Cardiac muscle cell (in vitro differentiated cells and primary cell): ENCODE results near the gene DNAJB6. TPM values are rescaled to one million over a fixed set of nuclear protein-coding genes. Genes with fewer than 3 reads are reported as not detected.
A peak's percentile ranks its signal among the peaks of the same experiment; 100 is the strongest.
"Not testable (repeated sequence)": the region's sequence is repeated elsewhere in the genome, so short reads cannot be mapped to it uniquely, and the experiment has no call there.

Source experiments
- DNase-seq, 2 donors: peaks; one replicate each; pipeline versions ENCODE4 v3.0.0 to v3.0.0-alpha.2; 2010 to 2017; ENCODE audit warnings: low read depth in 1 of 2, low spot score in 1 of 2
- H3K27ac ChIP-seq: fragments of 200-600 bp; sonication (generic); 2 replicates; pipeline ENCODE4 v1.5.1; 2016
- H3K27me3 ChIP-seq: fragments of 200-600 bp; sonication (generic); 2 replicates; pipeline ENCODE4 v1.6.0; 2016; ENCODE audit warnings: control low read depth
- H3K36me3 ChIP-seq: fragments of 200-600 bp; sonication (generic); 2 replicates; pipeline ENCODE4 v1.5.1; 2016; ENCODE audit warnings: control low read depth
- H3K4me1 ChIP-seq: fragments of 200-600 bp; sonication (generic); 2 replicates; pipeline ENCODE4 v1.8.1; 2017; ENCODE audit warnings: low read depth, mild to moderate bottlenecking, mixed run types
- H3K4me3 ChIP-seq: fragments of 200-600 bp; sonication (generic); 2 replicates; pipeline ENCODE4 v1.5.1; 2016; ENCODE audit warnings: mild to moderate bottlenecking
- H3K9me3 ChIP-seq: fragments of 200-600 bp; sonication (generic); 2 replicates; pipeline ENCODE4 v1.5.1; 2017; ENCODE audit warnings: low read depth, mild to moderate bottlenecking, control low read depth
- polyA plus RNA-seq: library from polyadenylated mRNA; unstranded; fragments of >200 nt; fragmentation: Nextera tagmentation; extraction: Ambion mirVana; gene quantifications from 2 replicates; pipeline ENCODE4 v1.2.1, GENCODE V29; 2016
- total RNA-seq: library from RNA; depleted of rRNA; stranded (reverse); fragments of >200 nt; gene quantifications from 2 replicates; pipeline ENCODE4 v1.2.3, GENCODE V29; 2016
- TF ChIP-seq, protein P1 (sequence below): IDR thresholded peaks from 2 replicates; pipeline ENCODE4 v1.5.1; 2012; ENCODE audit warnings: low read depth, mild to moderate bottlenecking, low read length

The DNAJB6 gene
- total and polyA plus RNA-seq, 2 experiments from 2014 or later: 110 to 137 TPM

DNA sequence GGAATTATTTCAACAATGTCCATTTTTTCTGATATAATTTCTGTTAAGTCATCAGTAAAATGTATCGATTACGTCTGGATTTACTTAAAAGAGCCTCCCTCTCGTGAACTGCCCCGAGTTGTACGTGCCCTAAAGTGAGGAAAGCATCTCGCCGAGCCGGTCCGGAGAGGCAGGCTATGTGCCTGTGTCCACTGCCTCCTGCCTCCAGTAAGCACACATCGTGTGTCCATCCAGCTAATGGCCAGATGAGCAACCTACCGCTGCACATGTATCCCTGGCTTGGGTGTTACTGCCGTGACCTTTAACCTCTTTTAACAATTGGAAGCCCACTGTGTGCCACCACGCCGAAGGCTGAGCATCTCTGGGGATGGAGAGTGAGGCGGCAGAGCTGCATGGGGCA, 23.2 kb upstream of the DNAJB6 start:
- DNase-seq: no peak
- no peaks in the 10 kb centered on the region for H3K36me3 ChIP-seq
- no peaks in the 10 kb centered on the region for H3K4me1 ChIP-seq
- no peaks in the 10 kb centered on the region for H3K9me3 ChIP-seq
- no peak overlapping the region for H3K27ac ChIP-seq
- H3K4me3 ChIP-seq: no peak overlapping the region
- no peaks in the 10 kb centered on the region for H3K27me3 ChIP-seq
- TF ChIP-seq, protein P1, sequence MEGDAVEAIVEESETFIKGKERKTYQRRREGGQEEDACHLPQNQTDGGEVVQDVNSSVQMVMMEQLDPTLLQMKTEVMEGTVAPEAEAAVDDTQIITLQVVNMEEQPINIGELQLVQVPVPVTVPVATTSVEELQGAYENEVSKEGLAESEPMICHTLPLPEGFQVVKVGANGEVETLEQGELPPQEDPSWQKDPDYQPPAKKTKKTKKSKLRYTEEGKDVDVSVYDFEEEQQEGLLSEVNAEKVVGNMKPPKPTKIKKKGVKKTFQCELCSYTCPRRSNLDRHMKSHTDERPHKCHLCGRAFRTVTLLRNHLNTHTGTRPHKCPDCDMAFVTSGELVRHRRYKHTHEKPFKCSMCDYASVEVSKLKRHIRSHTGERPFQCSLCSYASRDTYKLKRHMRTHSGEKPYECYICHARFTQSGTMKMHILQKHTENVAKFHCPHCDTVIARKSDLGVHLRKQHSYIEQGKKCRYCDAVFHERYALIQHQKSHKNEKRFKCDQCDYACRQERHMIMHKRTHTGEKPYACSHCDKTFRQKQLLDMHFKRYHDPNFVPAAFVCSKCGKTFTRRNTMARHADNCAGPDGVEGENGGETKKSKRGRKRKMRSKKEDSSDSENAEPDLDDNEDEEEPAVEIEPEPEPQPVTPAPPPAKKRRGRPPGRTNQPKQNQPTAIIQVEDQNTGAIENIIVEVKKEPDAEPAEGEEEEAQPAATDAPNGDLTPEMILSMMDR: no peak

DNA sequence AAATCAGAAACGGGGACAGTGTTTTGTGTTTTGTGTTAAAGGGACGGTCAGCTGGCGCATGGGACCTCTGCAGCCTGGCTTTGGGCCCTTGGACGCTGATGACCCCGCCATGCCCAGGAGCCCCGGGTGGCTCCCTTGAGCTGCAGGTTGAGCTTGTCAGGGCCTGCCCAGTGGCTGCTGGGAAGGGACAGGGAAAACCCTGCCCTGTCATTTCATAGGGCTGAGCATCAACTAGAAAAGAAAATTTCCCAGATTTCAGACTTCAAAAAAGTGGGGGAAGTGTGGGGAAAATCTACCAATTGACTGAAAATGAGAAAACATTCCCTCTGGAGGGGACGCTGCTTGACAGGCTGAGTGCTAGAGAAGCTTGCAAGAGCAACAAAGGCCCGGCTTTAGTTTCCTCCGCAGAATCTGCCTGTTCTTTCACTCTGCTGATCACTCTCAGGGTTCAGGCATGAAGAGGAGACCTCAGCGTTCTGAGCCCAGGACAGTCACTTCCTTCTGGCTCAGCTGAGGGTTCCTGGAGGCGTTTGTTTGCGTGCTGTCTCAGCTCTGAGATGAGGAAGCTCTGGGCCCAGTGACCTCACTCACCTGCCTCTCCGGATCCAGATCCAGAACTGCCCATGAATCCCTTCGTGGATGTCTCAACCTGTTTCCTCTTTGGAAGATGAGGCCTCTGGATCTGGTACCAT, 18.6 kb upstream of the DNAJB6 start:
- TF ChIP-seq, protein P1: no peak
- Histone ChIP-seq H3K36me3 (no peaks in the 10 kb centered on the region), H3K27me3 (no peaks in the 10 kb centered on the region), H3K9me3 (no peaks in the 10 kb centered on the region), H3K27ac (no peak overlapping the region), H3K4me1 (no peaks in the 10 kb centered on the region), H3K4me3 (no peak overlapping the region)
- DNase-seq: no peak

DNA sequence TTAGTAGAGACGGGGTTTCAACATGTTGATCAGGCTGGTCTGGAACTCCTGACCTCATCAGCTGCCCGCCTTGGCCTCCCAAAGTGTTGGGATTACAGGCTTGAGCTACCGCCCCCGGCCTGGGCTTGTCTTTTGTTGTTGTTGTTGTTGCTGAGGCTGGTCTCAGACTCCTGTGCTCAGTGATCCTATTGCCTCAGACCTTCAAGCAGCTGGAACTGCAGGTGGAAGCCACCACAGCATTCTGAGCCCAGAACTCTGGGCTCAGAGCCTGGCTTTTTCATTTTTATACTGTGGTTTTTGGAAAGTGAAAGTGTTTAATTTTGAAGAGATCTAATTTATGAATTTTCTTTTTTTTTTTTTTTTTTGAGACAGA, 16.2 kb upstream of the DNAJB6 start:
- Histone ChIP-seq H3K27me3 (no peaks in the 10 kb centered on the region), H3K4me3 (no peak overlapping the region), H3K4me1 (no peaks in the 10 kb centered on the region), H3K36me3 (no peaks in the 10 kb centered on the region), H3K9me3 (no peaks in the 10 kb centered on the region), H3K27ac (no peak overlapping the region)
- TF ChIP-seq, protein P1: no peak
- peak in 1 of 2 donors; percentile 32 for DNase-seq

DNA sequence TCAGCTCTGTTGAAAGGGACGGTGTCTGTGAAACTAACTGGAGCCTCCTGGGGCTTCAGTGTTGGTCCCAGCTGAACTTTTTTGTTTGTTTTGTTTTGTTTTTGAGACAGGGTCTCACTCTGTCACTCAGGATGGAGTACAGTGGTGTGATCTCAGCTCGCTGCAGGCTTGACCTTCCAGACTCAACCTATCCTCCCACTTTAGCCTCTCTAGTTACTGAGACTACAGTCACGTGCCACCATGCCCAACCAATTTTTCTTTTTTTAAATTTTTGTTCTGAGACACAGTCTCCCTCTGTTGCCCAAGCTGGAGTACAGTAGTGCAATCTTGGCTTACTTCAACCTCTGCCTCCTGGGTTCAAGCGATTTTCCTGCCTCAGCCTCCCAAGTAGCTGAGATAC, 13.4 kb upstream of the DNAJB6 start:
- Histone ChIP-seq H3K27me3 (no peaks in the 10 kb centered on the region), H3K4me1 (no peaks in the 10 kb centered on the region), H3K27ac (no peak overlapping the region), H3K36me3 (no peaks in the 10 kb centered on the region), H3K4me3 (no peak overlapping the region), H3K9me3 (no peaks in the 10 kb centered on the region)
- TF ChIP-seq, protein P1: no peak
- no peak for DNase-seq

DNA sequence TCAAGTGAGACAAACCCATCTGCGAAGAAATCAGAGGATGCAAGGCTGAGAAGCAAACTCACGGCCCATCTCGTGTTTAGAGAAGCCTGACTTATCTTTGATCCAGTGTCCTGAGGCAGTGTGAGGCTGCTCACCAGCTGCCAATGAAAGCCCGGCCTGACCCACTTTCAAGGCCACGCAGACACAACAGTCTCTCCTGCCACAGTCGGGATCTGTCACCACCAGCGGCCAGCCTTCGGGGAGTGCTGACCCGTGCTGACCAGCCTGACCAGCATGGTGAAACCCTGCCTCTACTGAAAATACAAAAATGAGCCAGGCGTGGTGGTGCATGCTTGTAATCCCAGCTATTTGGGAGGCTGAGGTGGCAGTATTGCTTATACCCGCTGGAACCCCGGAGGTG, 7.4 kb upstream of the DNAJB6 start:
- H3K4me3 ChIP-seq: no peak overlapping the region
- DNase-seq: no peak
- no peaks in the 10 kb centered on the region for H3K36me3 ChIP-seq
- H3K9me3 ChIP-seq: no peaks in the 10 kb centered on the region
- no peaks in the 10 kb centered on the region for H3K27me3 ChIP-seq
- TF ChIP-seq, protein P1: no peak
- H3K27ac ChIP-seq: no peak overlapping the region
- H3K4me1 ChIP-seq: no peaks in the 10 kb centered on the region

DNA sequence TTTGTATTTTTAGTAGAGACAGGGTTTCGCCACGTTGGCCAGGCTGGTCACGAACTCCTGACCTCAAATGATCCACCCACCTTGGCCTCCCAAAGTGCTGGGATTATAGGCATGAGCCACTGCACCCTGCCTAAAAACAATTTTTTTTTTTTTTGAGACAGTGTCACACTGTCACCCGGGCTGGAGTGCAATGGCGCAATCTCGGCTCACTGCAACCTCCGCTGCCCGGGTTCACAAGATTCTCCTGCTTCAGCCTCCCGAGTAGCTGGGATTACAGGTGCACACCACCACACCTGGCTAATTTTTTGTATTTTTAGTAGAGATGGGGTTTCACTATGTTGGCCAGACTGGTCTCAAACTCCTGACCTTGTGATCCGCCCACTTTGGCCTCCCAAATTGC, 6.2 kb upstream of the DNAJB6 start:
- H3K27ac ChIP-seq, DNase-seq, H3K4me1 ChIP-seq, H3K4me3 ChIP-seq, H3K9me3 ChIP-seq, H3K27me3 ChIP-seq, H3K36me3 ChIP-seq: not testable (repeated sequence)

DNA sequence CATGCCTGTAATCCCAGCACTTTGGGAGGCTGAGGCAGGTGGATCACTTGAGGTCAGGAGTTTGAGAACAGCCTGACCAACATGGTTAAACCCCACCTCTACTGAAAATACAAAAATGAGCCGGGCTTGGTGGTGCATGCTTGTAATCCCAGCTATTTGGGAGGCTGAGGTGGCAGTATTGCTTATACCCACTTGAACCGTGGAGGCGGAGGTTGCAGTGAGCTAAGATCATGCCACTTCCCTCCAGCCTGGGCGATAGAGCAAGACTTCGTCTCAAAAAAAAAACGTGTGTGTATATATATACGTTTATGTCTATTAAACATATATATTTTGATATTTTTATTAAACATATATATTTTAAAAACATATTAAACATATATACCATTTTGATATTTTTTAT, 5.8 kb upstream of the DNAJB6 start:
- not testable (repeated sequence) for H3K9me3 ChIP-seq, H3K36me3 ChIP-seq, H3K4me3 ChIP-seq, DNase-seq, H3K27me3 ChIP-seq, H3K4me1 ChIP-seq, H3K27ac ChIP-seq
